Nephron progenitor cell (in vitro differentiated cells): ENCODE measurements around the gene SPINK13.

Source experiments
- DNase-seq: peaks from one replicate; pipeline ENCODE4 v3.0.0; 2021
- H3K27ac Mint-ChIP-seq: 2 replicates; pipeline ENCODE4 v1.8.0; 2021; ENCODE audit warnings: mild to moderate bottlenecking, moderate library complexity, mixed read lengths
- H3K27me3 Mint-ChIP-seq: 2 replicates; pipeline ENCODE4 v1.8.0; 2021; ENCODE audit warnings: mild to moderate bottlenecking, low read depth, mixed read lengths; ENCODE audit not compliant: poor library complexity
- H3K36me3 Mint-ChIP-seq: 2 replicates; pipeline ENCODE4 v1.8.0; 2021; ENCODE audit warnings: low read depth, mixed read lengths
- H3K4me1 Mint-ChIP-seq: 2 replicates; pipeline ENCODE4 v1.8.0; 2021; ENCODE audit warnings: mixed read lengths
- H3K4me3 Mint-ChIP-seq: 2 replicates; pipeline ENCODE4 v1.8.0; 2021; ENCODE audit warnings: mild to moderate bottlenecking, moderate library complexity, mixed read lengths
- H3K9me3 Mint-ChIP-seq: 2 replicates; pipeline ENCODE4 v1.8.0; 2021; ENCODE audit warnings: mild to moderate bottlenecking, moderate library complexity, mixed read lengths
- CTCF ChIP-seq: fragments of 200-600 bp; sonication (generic); IDR thresholded peaks from 2 replicates; pipeline ENCODE4 v1.5.0; 2021; ENCODE audit warnings: antibody characterized with exemption

Gene SPINK13

GRCh38 chr5:148333262-148333849 is 64.8 kb downstream of the SPINK13 start:
- Mint-ChIP-seq H3K36me3 (peaks cover 11% of the 10 kb centered on the region), H3K4me1 (no peaks in the 10 kb centered on the region), H3K4me3 (no peak overlapping the region), H3K27me3 (no peaks in the 10 kb centered on the region), H3K27ac (no peak overlapping the region), H3K9me3 (peaks cover 25% of the 10 kb centered on the region)
- no peak for TF ChIP-seq CTCF
- no peak for DNase-seq

GRCh38 chr5:148335259-148335658 is 66.7 kb downstream of the SPINK13 start, which contains the start of gene SPINK9:
TSS of gene SPINK9 (plus strand) at chr5:148335559. CDS start at chr5:148335614, 55 bp downstream.
- no peak for TF ChIP-seq CTCF
- peaks cover 11% of the 10 kb centered on the region for H3K9me3 Mint-ChIP-seq

More at GRCh38 chr5:148335259-148335658, 66.7 kb downstream of the SPINK13 start, which contains the start of gene SPINK9:
- H3K27ac Mint-ChIP-seq = no peak within 1 kb of the TSS
- H3K27me3 Mint-ChIP-seq = no peaks in the 10 kb centered on the region
- H3K4me3 Mint-ChIP-seq = no peak within 1 kb of the TSS
- peaks cover 8% of the 10 kb centered on the region for H3K36me3 Mint-ChIP-seq
- no peaks in the 10 kb centered on the region for H3K4me1 Mint-ChIP-seq
- DNase-seq = no peak
